ENCODE data around the gene QPRT. TPM values are rescaled to one million over a fixed set of nuclear protein-coding genes. Genes with fewer than 3 reads are reported as not detected.
A peak's percentile ranks its signal among the peaks of the same experiment; 100 is the strongest.

Gene QPRT
- total RNA-seq, 1 experiment from 2014 or later = 138 TPM

- peak; percentile 4 for ATAC-seq
- H3K27me3 Mint-ChIP-seq (ENCODE audit: low read depth) = peaks cover 6% of the 10 kb centered on the region
- H3K36me3 Mint-ChIP-seq = peaks cover 36% of the 10 kb centered on the region
- H3K27ac Mint-ChIP-seq = no peak overlapping the region; the same call in 1 of the 2 replicates
- H3K4me1 Mint-ChIP-seq = peaks cover 16% of the 10 kb centered on the region
- ChIA-PET CTCF (interaction anchor here (0.9 to 2.5 kb wide), 4 partner anchors 15 to 53 kb away, joined by 3 to 7 read pairs (median 4); no protein-coding TSS in a partner anchor), POLR2A (no interaction called here)
- H3K9me3 Mint-ChIP-seq = peaks cover 15% of the 10 kb centered on the region
- DNase-seq (ENCODE audit: low spot score) = no peak
- H3K4me3 Mint-ChIP-seq = no peak overlapping the region
- TF ChIP-seq IRF2 (CRISPR knock-in tag; IDR thresholded peaks at IDR 0.05; ENCODE audit: borderline replicate concordance, low read depth) (no peak), CREB1 (CRISPR knock-in tag; IDR thresholded peaks at IDR 0.05) (peak; percentile 66; the same call in 1 of the 2 replicates), USF2 (CRISPR knock-in tag; IDR thresholded peaks at IDR 0.05) (no peak), MAX (CRISPR knock-in tag; IDR thresholded peaks at IDR 0.05) (no peak; the same call in 1 of the 2 replicates), GTF2I (CRISPR knock-in tag; conservative IDR thresholded peaks at IDR 0.05) (no peak), AR (CRISPR knock-in tag; IDR thresholded peaks at IDR 0.05) (0 out of 2 replicates have a peak, but pooled peaks have one; percentile 58), SP1 (CRISPR knock-in tag; conservative IDR thresholded peaks at IDR 0.05) (no peak), CREM (CRISPR knock-in tag; IDR thresholded peaks at IDR 0.05) (no peak), ZBTB43 (CRISPR knock-in tag; IDR thresholded peaks at IDR 0.05) (no peak), HMGXB4 (CRISPR knock-in tag; IDR thresholded peaks at IDR 0.05) (no peak), E2F4 (CRISPR knock-in tag; IDR thresholded peaks at IDR 0.05; ENCODE audit: borderline replicate concordance, low read depth) (no peak), EMX1 (CRISPR knock-in tag; IDR thresholded peaks at IDR 0.05) (peak; percentile 49; the same call in 1 of the 2 replicates), NR2C2 (CRISPR knock-in tag; IDR thresholded peaks at IDR 0.05) (no peak), ZNF532 (CRISPR knock-in tag; IDR thresholded peaks at IDR 0.05; ENCODE audit: borderline replicate concordance) (peak; percentile 13; the same call in 1 of the 2 replicates), ZNF281 (CRISPR knock-in tag; IDR thresholded peaks at IDR 0.05) (0 out of 2 replicates have a peak, but pooled peaks have one; percentile 28), MLX (CRISPR knock-in tag; IDR thresholded peaks at IDR 0.05) (no peak), ZNF512 (CRISPR knock-in tag; IDR thresholded peaks at IDR 0.05; ENCODE audit: borderline replicate concordance) (no peak), FOXJ3 (CRISPR knock-in tag; IDR thresholded peaks at IDR 0.05; ENCODE audit: borderline replicate concordance) (no peak)
Observed at GRCh38 chr16:29744541-29745101, 65.6 kb downstream of the QPRT start.
